Measurements from ENCODE around the gene WT1. TPM values are rescaled to one million over a fixed set of nuclear protein-coding genes. Genes with fewer than 3 reads are reported as not detected.
A peak's percentile ranks its signal among the peaks of the same experiment; 100 is the strongest.

The WT1 gene
- total and polyA plus RNA-seq, 10 of the 15 experiments (the other 5 are each of a cell fraction or from before 2014, with no cell fraction given), result 0.07 to 0.37 (median 0.08) TPM; not detected in 7

GRCh38 chr11:32396331-32396730 lies 39.0 kb downstream of the WT1 start (continued):
- TF ChIP-seq E4F1 (IDR thresholded peaks at IDR 0.05; ENCODE audit: borderline replicate concordance, partially characterized antibody) (peak; percentile 40), POLR2A (IDR thresholded peaks at IDR 0.05; ENCODE audit: low read depth, low read length) (no peak), IRF3 (IDR thresholded peaks at IDR 0.05) (no peak), RUNX3 (IDR thresholded peaks at IDR 0.05; ENCODE audit: low read length) (no peak), STAT1 (conservative IDR thresholded peaks at IDR 0.05) (no peak), RELB (IDR thresholded peaks at IDR 0.05; ENCODE audit: low read depth) (peak; percentile 90), NR2F1 (conservative IDR thresholded peaks at IDR 0.05) (no peak), TCF12 (IDR thresholded peaks at IDR 0.05; ENCODE audit: low read depth, low read length) (no peak), ZNF274 (IDR thresholded peaks at IDR 0.05; ENCODE audit: insufficient read depth, insufficient read length) (no peak), NFYA (IDR thresholded peaks at IDR 0.05; ENCODE audit: borderline replicate concordance, low read depth, low read length) (no peak), ZNF217 (IDR thresholded peaks at IDR 0.05) (no peak), SRF (IDR thresholded peaks at IDR 0.05; ENCODE audit: low read depth in 2 of 2, low read length in 2 of 2) (peak in 1 of 2 experiments; percentile 88; a peak in 2 of 4 replicates), ZNF24 (IDR thresholded peaks at IDR 0.05) (no peak), MLLT1 (IDR thresholded peaks at IDR 0.05) (peak; percentile 100), EP300 (IDR thresholded peaks at IDR 0.05; ENCODE audit: borderline replicate concordance in 1 of 2, control insufficient read depth in 1 of 2, low read depth in 2 of 2, low read length in 2 of 2) (no peak)

All from GM12878 (cell line).